HG03432 (cell line): ENCODE results near the gene TSPAN9.

Source experiments
- ATAC-seq: cut with Tn5 transposase; IDR thresholded peaks from one replicate; pipeline ENCODE4 v1.9.1; 2021; ENCODE audit warnings: mild to moderate bottlenecking, moderate library complexity; ENCODE audit not compliant: unreplicated experiment

TSPAN9 gene

GRCh38 chr12:3243376-3244084 is 166.4 kb downstream of the TSPAN9 start:
- ATAC-seq, result no peak

GRCh38 chr12:3244219-3244750 is 167.1 kb downstream of the TSPAN9 start:
- ATAC-seq, result no peak

GRCh38 chr12:3246253-3246652 is 169.1 kb downstream of the TSPAN9 start:
- ATAC-seq, result no peak

GRCh38 chr12:3247077-3247476 is 169.9 kb downstream of the TSPAN9 start:
- ATAC-seq, result no peak

- ATAC-seq, result no peak
Measured at GRCh38 chr12:3247629-3248161, 170.5 kb downstream of the TSPAN9 start.

- ATAC-seq, result no peak
Measured at GRCh38 chr12:3249081-3249800, 172.1 kb downstream of the TSPAN9 start.

- ATAC-seq, result no peak
Measured at GRCh38 chr12:3250034-3250433, 172.9 kb downstream of the TSPAN9 start.

GRCh38 chr12:3250576-3250975 is 173.4 kb downstream of the TSPAN9 start:
- ATAC-seq, result no peak

- no peak for ATAC-seq
Measured at GRCh38 chr12:3251067-3251466, 173.9 kb downstream of the TSPAN9 start.

- ATAC-seq, result no peak
Measured at GRCh38 chr12:3251691-3252090, 174.5 kb downstream of the TSPAN9 start.

GRCh38 chr12:3252450-3252891 is 175.3 kb downstream of the TSPAN9 start:
- ATAC-seq, result no peak

GRCh38 chr12:3253682-3254275 is 176.6 kb downstream of the TSPAN9 start:
- no peak for ATAC-seq

- ATAC-seq, result no peak
Measured at GRCh38 chr12:3255057-3255456, 177.9 kb downstream of the TSPAN9 start.

- ATAC-seq, result no peak
Measured at GRCh38 chr12:3256103-3256631, 179.0 kb downstream of the TSPAN9 start.

GRCh38 chr12:3257411-3257810 is 180.2 kb downstream of the TSPAN9 start:
- ATAC-seq, result no peak

- ATAC-seq, result no peak
Measured at GRCh38 chr12:3259973-3260372, 182.8 kb downstream of the TSPAN9 start.

- ATAC-seq, result no peak
Measured at GRCh38 chr12:3261782-3262359, 184.7 kb downstream of the TSPAN9 start.

- no peak for ATAC-seq
Measured at GRCh38 chr12:3262470-3262869, 185.3 kb downstream of the TSPAN9 start.

GRCh38 chr12:3263282-3263681 is 186.1 kb downstream of the TSPAN9 start:
- ATAC-seq, result no peak

GRCh38 chr12:3263939-3264922 is 187.1 kb downstream of the TSPAN9 start:
- no peak for ATAC-seq
